PC-9 (cell line): ENCODE data around the gene DDX39A.

ENCODE experiments used
- CTCF ChIP-seq: fragments of 200-600 bp; sonication (generic); conservative IDR thresholded peaks from 2 replicates; pipeline ENCODE4 v1.6.1; 2017; ENCODE audit warnings: mixed run types, antibody characterized with exemption, mild to moderate bottlenecking, moderate library complexity
- EZH2 ChIP-seq: fragments of 200-600 bp; sonication (generic); IDR thresholded peaks from 2 replicates; pipeline ENCODE4 v1.8.0; 2017; ENCODE audit warnings: antibody characterized with exemption, low read depth

- TF ChIP-seq CTCF (no peak), EZH2 (no peak)
Observed at GRCh38 chr19:14460935-14461334, 41.8 kb upstream of the DDX39A start.
